HG03175 (cell line): Measurements from ENCODE around the gene CELF2.

Experiments
- ATAC-seq: cut with Tn5 transposase; IDR thresholded peaks from one replicate; pipeline ENCODE4 v1.9.1; 2021; ENCODE audit warnings: mild to moderate bottlenecking, moderate library complexity; ENCODE audit not compliant: unreplicated experiment

CELF2 gene

GRCh38 chr10:11091517-11092102 is 73.9 kb downstream of the CELF2 start:
- ATAC-seq = no peak

GRCh38 chr10:11093771-11094736 is 76.4 kb downstream of the CELF2 start:
- ATAC-seq = no peak

- no peak for ATAC-seq
These were observed 77.7 kb downstream of the CELF2 start for GRCh38 chr10:11095374-11095801.

- no peak for ATAC-seq
These were observed 78.8 kb downstream of the CELF2 start for GRCh38 chr10:11096422-11096821.

GRCh38 chr10:11097686-11098085 is 80.0 kb downstream of the CELF2 start:
- no peak for ATAC-seq

GRCh38 chr10:11098666-11099065 is 81.0 kb downstream of the CELF2 start:
- ATAC-seq = no peak

- no peak for ATAC-seq
These were observed 87.4 kb downstream of the CELF2 start for GRCh38 chr10:11104772-11105675.

GRCh38 chr10:11105676-11106004 is 88.0 kb downstream of the CELF2 start:
- ATAC-seq = no peak

- ATAC-seq = peak; percentile 60
These were observed 89.1 kb downstream of the CELF2 start for GRCh38 chr10:11106621-11107374.

- no peak for ATAC-seq
These were observed 90.3 kb downstream of the CELF2 start for GRCh38 chr10:11107948-11108347.

GRCh38 chr10:11108356-11108755 is 90.7 kb downstream of the CELF2 start:
- ATAC-seq = no peak

- no peak for ATAC-seq
These were observed 91.9 kb downstream of the CELF2 start for GRCh38 chr10:11109590-11109989.

- no peak for ATAC-seq
These were observed 92.9 kb downstream of the CELF2 start for GRCh38 chr10:11110539-11110938.

GRCh38 chr10:11111490-11111889 is 93.8 kb downstream of the CELF2 start:
- ATAC-seq = no peak

GRCh38 chr10:11112718-11113117 is 95.0 kb downstream of the CELF2 start:
- no peak for ATAC-seq

GRCh38 chr10:11113156-11113555 is 95.5 kb downstream of the CELF2 start:
- peak; percentile 59 for ATAC-seq

GRCh38 chr10:11114269-11114668 is 96.6 kb downstream of the CELF2 start:
- ATAC-seq = no peak

GRCh38 chr10:11115337-11115736 is 97.7 kb downstream of the CELF2 start:
- no peak for ATAC-seq

- ATAC-seq = no peak
These were observed 98.7 kb downstream of the CELF2 start for GRCh38 chr10:11116361-11116760.

- no peak for ATAC-seq
These were observed 99.1 kb downstream of the CELF2 start for GRCh38 chr10:11116817-11117216.

- no peak for ATAC-seq
These were observed 101.0 kb downstream of the CELF2 start for GRCh38 chr10:11118686-11119085.
